Measurements from ENCODE around the gene SDK1.

SDK1 gene

GRCh38 chr7:3469641-3470040, 168.6 kb downstream of the SDK1 start:
- DNase-seq = no peak

- no peak for DNase-seq
Observed at GRCh38 chr7:3480197-3480596, 179.1 kb downstream of the SDK1 start.

- DNase-seq = no peak
Observed at GRCh38 chr7:3481435-3481834, 180.4 kb downstream of the SDK1 start.

- DNase-seq = no peak
Observed at GRCh38 chr7:3482147-3482921, 181.3 kb downstream of the SDK1 start.

- DNase-seq = no peak
Observed at GRCh38 chr7:3486841-3487240, 185.8 kb downstream of the SDK1 start.

GRCh38 chr7:3488829-3489228, 187.8 kb downstream of the SDK1 start:
- DNase-seq = no peak

GRCh38 chr7:3493499-3493898, 192.4 kb downstream of the SDK1 start:
- no peak for DNase-seq

- no peak for DNase-seq
Observed at GRCh38 chr7:3494947-3495346, 193.9 kb downstream of the SDK1 start.

GRCh38 chr7:3495530-3495929, 194.5 kb downstream of the SDK1 start:
- no peak for DNase-seq

GRCh38 chr7:3495954-3496353, 194.9 kb downstream of the SDK1 start:
- DNase-seq = no peak

GRCh38 chr7:3497796-3498195, 196.7 kb downstream of the SDK1 start:
- DNase-seq = no peak

- no peak for DNase-seq
Observed at GRCh38 chr7:3501671-3502070, 200.6 kb downstream of the SDK1 start.

- no peak for DNase-seq
Observed at GRCh38 chr7:3504384-3504783, 203.3 kb downstream of the SDK1 start.

GRCh38 chr7:3510101-3511020, 209.3 kb downstream of the SDK1 start:
- no peak for DNase-seq

GRCh38 chr7:3517344-3517743, 216.3 kb downstream of the SDK1 start:
- DNase-seq = no peak

GRCh38 chr7:3518546-3518945, 217.5 kb downstream of the SDK1 start:
- DNase-seq = no peak

- no peak for DNase-seq
Observed at GRCh38 chr7:3520206-3520605, 219.2 kb downstream of the SDK1 start.

GRCh38 chr7:3527496-3528124, 226.6 kb downstream of the SDK1 start:
- DNase-seq = no peak

- no peak for DNase-seq
Observed at GRCh38 chr7:3533040-3533439, 232.0 kb downstream of the SDK1 start.

- no peak for DNase-seq
Observed at GRCh38 chr7:3537210-3537875, 236.3 kb downstream of the SDK1 start.

GRCh38 chr7:3538041-3538440, 237.0 kb downstream of the SDK1 start:
- DNase-seq = no peak

- DNase-seq = no peak
Observed at GRCh38 chr7:3540456-3541220, 239.6 kb downstream of the SDK1 start.

Data from CD4-positive, alpha-beta T cell treated with Interleukin-4 for 1 hour (primary cell).